SK-MEL-5 (cell line): ENCODE measurements around the gene IGSF8. TPM values are rescaled to one million over a fixed set of nuclear protein-coding genes. Genes with fewer than 3 reads are reported as not detected.

Source experiments
- total RNA-seq: library from RNA; depleted of rRNA; stranded (reverse); fragments of >200 nt; shearing (Covaris generic); gene quantifications from 2 replicates; pipeline ENCODE4 v1.2.3, GENCODE V29; 2014; rRNA removed

Gene IGSF8
- total RNA-seq, 1 experiment from 2014 or later = 146 TPM

Other genes starting within 250 kb of the IGSF8 start
- gene VSIG8, start 236.0 kb downstream of the IGSF8 start, total RNA-seq = not detected in 2 replicates
- 0.13 and 0.56 TPM in 2 replicates for gene CFAP45, start 198.5 kb downstream of the IGSF8 start, total RNA-seq
- gene TAGLN2, start 173.1 kb downstream of the IGSF8 start, total RNA-seq = 122 and 128 TPM in 2 replicates
- not detected in 2 replicates for gene IGSF9, start 153.0 kb downstream of the IGSF8 start, total RNA-seq
- gene SLAMF9, start 144.4 kb downstream of the IGSF8 start, total RNA-seq = 13.6 and 17.9 TPM in 2 replicates
- gene PIGM, start 66.6 kb downstream of the IGSF8 start, total RNA-seq = 6.3 and 6.4 TPM in 2 replicates
- 0.11 and 0.26 TPM in 2 replicates for gene KCNJ10, start 28.5 kb downstream of the IGSF8 start, total RNA-seq
- gene KCNJ9, start 17.1 kb downstream of the IGSF8 start, total RNA-seq = not detected in 2 replicates
- gene ATP1A2, start 17.1 kb upstream of the IGSF8 start, total RNA-seq = not detected in 2 replicates
- 0.11 TPM in 1 of 2 replicates, not detected in the other for gene ATP1A4, start 53.0 kb upstream of the IGSF8 start, total RNA-seq
- not detected in 2 replicates for gene CASQ1, start 92.0 kb upstream of the IGSF8 start, total RNA-seq
- 51.9 and 59.8 TPM in 2 replicates for gene PEA15, start 106.8 kb upstream of the IGSF8 start, total RNA-seq
- 61.5 and 62.1 TPM in 2 replicates for gene DCAF8, start 163.9 kb upstream of the IGSF8 start, total RNA-seq
- gene PEX19, start 186.5 kb upstream of the IGSF8 start, total RNA-seq = 46.2 and 47.4 TPM in 2 replicates
- gene COPA, start 244.6 kb upstream of the IGSF8 start, total RNA-seq = 183 and 186 TPM in 2 replicates
- gene NCSTN, start 244.8 kb upstream of the IGSF8 start, total RNA-seq = 85.8 and 87.3 TPM in 2 replicates